ENCODE measurements around the gene ANKRD28.

GRCh38 chr3:15716178-15716577 is 81.6 kb downstream of the ANKRD28 start:
- TF ChIP-seq CTCF (conservative IDR thresholded peaks at IDR 0.05) (no peak), ZFX (IDR thresholded peaks at IDR 0.05) (no peak)

Measured in C4-2B (cell line).